Activated T-cell treated with anti-CD3 and anti-CD28 coated beads for 24 hours (primary cell): ENCODE data around the gene ACP7.

Experiments used
- DNase-seq: peaks from one replicate; pipeline ENCODE4 v3.0.0-alpha.2; 2020; ENCODE audit warnings: low read depth

Gene ACP7

GRCh38 chr19:39148939-39149529, 64.9 kb downstream of the ACP7 start:
- DNase-seq = no peak

DNA sequence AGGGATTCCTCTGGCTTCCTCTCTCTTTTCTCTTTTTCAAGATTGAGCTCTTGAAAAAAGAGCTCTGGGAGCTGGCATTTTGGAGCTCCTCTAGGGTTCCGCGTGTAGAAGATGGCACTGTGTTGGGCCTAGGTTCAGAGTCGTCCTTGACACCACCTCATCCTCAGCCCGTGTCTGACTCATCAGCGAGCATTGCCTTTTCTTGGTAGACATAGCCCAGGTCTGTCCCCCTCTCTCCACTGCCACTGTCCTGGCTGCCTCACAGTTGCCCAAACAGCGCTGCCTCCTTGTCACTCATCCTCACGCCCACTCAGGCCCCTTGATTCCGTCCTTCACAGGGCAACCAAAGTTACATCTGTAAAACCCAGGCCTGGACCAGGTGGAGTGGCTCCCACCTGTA, 66.1 kb downstream of the ACP7 start:
- no peak for DNase-seq

GRCh38 chr19:39150807-39151600, 66.8 kb downstream of the ACP7 start:
- DNase-seq = no peak

GRCh38 chr19:39152066-39152465, 67.9 kb downstream of the ACP7 start:
- no peak for DNase-seq

- DNase-seq = no peak
These were observed 70.0 kb downstream of the ACP7 start for GRCh38 chr19:39154100-39154628.

DNA sequence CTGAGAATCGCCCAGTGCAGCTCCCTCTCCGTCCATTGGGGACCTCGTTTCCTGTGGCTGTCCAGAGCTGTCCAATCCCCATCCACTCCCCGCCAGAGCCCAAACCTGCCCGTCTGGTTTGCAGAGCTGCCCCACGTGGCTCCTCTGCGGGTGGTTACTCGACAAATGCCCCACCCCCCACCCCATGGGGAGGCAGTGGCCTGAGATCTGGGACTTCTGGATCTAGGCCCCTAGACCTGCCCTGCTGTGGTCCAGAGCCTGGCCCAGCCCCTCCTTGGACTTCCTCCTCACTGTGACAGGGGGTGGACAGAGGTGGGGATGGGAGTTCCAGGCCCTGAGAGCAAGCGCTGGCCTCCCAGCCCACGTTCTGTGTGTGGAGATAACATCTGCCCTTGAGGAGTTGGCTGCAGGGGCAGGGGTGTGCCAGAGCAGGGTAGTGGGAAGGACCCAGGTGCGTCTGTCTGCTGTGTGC, 70.5 kb downstream of the ACP7 start:
- DNase-seq = no peak

DNA sequence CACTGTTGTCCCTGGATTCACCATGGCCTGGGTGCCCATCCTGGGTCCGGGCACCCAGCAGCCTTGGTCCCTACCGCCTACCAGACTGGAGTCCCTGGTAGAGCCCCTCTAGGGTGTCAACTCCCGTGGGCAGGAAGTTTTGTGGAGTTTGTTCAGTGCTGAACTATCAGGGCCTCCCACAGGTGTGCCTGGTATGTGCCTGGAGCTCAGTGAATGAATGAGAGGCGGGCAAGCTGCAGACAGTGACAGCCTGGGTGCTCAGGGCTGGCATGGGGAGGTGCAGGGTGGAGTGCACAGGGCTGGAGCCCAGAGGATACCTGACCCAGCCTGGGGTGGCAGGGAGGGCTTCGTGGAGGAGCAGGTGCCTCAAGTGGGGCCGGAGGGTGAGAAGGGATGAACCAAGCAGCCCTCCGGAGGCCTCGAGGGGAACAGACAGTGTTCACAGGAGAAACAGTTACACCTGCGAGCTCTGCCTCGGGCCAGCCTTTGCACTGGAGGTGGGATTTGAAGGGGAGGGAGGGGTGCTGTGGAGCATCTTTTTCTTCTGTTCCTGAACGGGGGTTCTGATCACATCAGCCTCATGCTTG, 71.0 kb downstream of the ACP7 start:
- DNase-seq = no peak

DNA sequence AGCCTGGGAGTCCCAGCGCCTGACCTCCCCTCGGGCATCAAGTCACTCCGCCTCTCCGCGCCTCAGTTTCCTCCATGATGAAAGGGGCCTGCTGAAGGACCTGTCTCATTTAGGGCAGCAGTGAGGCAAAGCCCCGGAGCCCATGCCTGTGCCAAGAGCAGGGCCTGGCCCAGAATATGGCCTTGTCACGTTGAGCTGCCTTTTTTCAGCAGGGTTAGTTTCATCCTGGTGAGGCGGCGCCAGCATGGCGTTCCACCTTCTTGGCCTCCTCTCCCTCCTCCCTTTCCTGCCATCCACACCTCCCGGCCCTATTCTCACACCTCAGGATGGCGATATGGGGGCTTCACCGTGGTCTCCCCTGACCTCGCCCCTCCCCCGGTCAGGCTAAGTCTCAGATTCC, 71.6 kb downstream of the ACP7 start:
- DNase-seq = no peak

DNA sequence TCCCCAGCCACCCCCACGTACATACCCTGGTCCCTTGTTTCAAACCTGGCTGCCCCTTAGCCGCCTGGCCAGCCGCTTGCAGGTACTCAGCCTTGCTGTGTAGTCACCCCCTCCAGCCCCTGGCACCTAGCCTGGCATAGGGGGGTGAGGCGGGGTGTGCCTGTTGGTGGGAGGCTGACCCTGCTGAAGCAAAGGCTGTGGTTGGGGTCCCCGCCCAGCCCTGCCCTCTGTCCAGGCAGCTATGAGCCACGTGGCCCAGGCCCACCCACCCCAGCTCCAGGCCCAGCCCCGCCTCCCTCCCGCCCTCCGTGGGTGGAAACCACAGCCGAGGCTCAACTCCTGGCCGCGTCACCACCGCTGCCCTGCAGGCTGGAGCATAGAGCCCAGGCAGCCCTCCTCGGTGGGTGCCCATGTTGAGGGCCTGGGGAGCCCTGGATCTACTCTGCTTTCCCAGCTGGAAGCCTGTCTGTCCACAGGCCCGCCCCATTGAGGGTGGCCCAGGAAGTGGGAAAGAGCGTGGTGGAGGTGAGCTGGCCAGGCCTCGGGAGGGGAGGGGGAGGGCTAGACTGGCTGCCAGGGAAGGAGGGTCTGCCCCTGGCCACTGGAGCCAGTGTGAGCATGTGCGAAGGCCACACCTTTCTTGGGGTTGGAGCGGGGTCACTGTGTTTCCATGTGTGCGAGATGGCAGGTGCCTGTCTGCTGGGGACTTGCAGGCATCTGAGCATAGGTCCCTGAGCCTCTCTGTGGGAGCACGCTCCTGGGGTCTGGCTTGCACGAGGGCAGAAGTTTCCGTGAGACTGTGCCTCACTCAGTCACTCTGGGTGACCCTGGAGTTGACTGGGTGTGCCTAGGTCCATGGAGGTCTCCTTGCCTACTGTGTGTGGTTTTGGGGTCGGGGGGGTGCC, 72.4 kb downstream of the ACP7 start:
- DNase-seq = no peak

GRCh38 chr19:39157275-39157996, 73.3 kb downstream of the ACP7 start:
- DNase-seq = no peak

DNA sequence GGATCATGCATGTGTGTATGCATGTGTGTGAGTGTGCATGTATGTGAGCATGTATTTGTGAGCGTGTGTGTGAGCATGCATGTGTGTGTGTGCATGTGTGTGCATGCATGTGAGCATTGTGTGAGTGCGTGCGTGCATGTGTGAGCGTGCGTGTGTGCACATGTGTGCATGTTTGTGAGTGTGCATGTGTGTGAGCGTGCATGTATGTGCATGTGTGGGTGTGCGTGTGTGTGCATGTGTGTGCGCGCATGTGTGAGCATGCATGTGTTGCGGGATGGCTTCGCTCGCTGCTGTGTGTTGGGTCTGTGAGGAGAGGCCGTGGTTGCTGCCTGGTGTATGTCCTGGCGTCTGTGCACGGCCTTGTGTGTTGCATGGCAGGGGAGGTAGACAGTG, 73.8 kb downstream of the ACP7 start:
- DNase-seq = no peak

GRCh38 chr19:39158646-39159260, 74.6 kb downstream of the ACP7 start:
- no peak for DNase-seq

DNA sequence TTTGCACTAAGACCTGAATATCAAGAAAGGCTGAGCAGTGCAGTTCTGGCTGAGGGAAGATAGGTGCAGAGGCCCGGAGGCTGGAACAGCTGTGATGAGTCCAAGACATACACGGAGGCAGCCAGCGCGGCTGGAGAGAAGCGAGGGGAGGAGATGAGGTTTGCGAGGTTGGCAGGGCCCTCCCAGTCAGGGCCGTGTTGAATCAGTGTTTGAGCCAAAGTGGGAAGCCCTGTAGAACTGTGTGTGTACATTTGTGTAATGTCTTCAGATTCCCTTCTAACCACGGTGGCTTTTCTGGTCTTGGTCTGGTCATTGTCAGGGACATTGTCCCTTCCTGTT, 76.3 kb downstream of the ACP7 start:
- DNase-seq = no peak
